H9 (cell line): ENCODE results near the gene APOL6. TPM values are rescaled to one million over a fixed set of nuclear protein-coding genes. Genes with fewer than 3 reads are reported as not detected.

Experiments used
- DNase-seq: peaks from one replicate; pipeline ENCODE4 v3.0.0-alpha.2; 2017
- H2AFZ ChIP-seq: one replicate; pipeline ENCODE4 v1.6.1; 2013; ENCODE audit warnings: mild to moderate bottlenecking, low read length, control low read depth, moderate library complexity
- H2AK5ac ChIP-seq: 2 replicates; pipeline ENCODE4 v1.6.1; 2013; ENCODE audit warnings: low read length, control low read depth, mixed read lengths; ENCODE audit not compliant: insufficient read length
- H2BK120ac ChIP-seq: one replicate; pipeline ENCODE4 v1.6.1; 2013; ENCODE audit warnings: low read depth, mild to moderate bottlenecking, low read length, control low read depth, inconsistent platforms; ENCODE audit not compliant: poor library complexity, severe bottlenecking
- H2BK12ac ChIP-seq: 2 replicates; pipeline ENCODE4 v1.6.1; 2013; ENCODE audit warnings: low read length, control low read depth, mixed read lengths, low read depth; ENCODE audit not compliant: insufficient read length
- H2BK15ac ChIP-seq: 2 replicates; pipeline ENCODE4 v1.6.1; 2013; ENCODE audit warnings: low read depth, low read length, control low read depth
- H2BK20ac ChIP-seq: one replicate; pipeline ENCODE4 v1.6.1; 2013; ENCODE audit warnings: low read depth, mild to moderate bottlenecking, low read length, control low read depth, inconsistent platforms; ENCODE audit not compliant: poor library complexity, severe bottlenecking
- H2BK5ac ChIP-seq: 2 replicates; pipeline ENCODE4 v1.6.1; 2013; ENCODE audit warnings: low read length, control low read depth, mixed read lengths; ENCODE audit not compliant: insufficient read length
- H3K14ac ChIP-seq: 2 replicates; pipeline ENCODE4 v1.6.1; 2013; ENCODE audit warnings: low read length, control low read depth; ENCODE audit not compliant: insufficient read depth
- H3K18ac ChIP-seq: 2 replicates; pipeline ENCODE4 v1.6.1; 2013; ENCODE audit warnings: low read depth, mild to moderate bottlenecking, mixed read lengths, low read length, control low read depth; ENCODE audit not compliant: insufficient read length
- H3K23ac ChIP-seq: 2 replicates; pipeline ENCODE4 v1.6.1; 2013; ENCODE audit warnings: low read length, control low read depth, mixed read lengths, low read depth; ENCODE audit not compliant: insufficient read length
- H3K23me2 ChIP-seq: 2 replicates; pipeline ENCODE4 v1.6.1; 2013; ENCODE audit warnings: low read depth, mild to moderate bottlenecking, mixed read lengths, low read length, control low read depth; ENCODE audit not compliant: insufficient read length, poor library complexity, severe bottlenecking
- H3K27ac ChIP-seq: 2 replicates; pipeline ENCODE4 v1.5.1; 2013; ENCODE audit warnings: low read length, control low read depth, mixed read lengths, low read depth; ENCODE audit not compliant: insufficient read length
- H3K27me3 ChIP-seq: 2 replicates; pipeline ENCODE4 v1.6.1; 2013; ENCODE audit warnings: low read length, control low read depth, inconsistent platforms; ENCODE audit not compliant: insufficient read depth
- H3K4ac ChIP-seq: 2 replicates; pipeline ENCODE4 v1.6.1; 2013; ENCODE audit warnings: low read depth, mild to moderate bottlenecking, control low read depth, inconsistent platforms, low read length, moderate library complexity
- H3K4me1 ChIP-seq: 2 replicates; pipeline ENCODE4 v1.6.1; 2013; ENCODE audit warnings: low read length, control low read depth, inconsistent platforms; ENCODE audit not compliant: insufficient read depth
- H3K4me2 ChIP-seq: 2 replicates; pipeline ENCODE4 v1.6.1; 2013; ENCODE audit warnings: low read length, control low read depth, mixed read lengths; ENCODE audit not compliant: insufficient read length, insufficient read depth
- H3K56ac ChIP-seq: 2 replicates; pipeline ENCODE4 v1.6.1; 2013; ENCODE audit warnings: low read depth, mild to moderate bottlenecking, mixed read lengths, low read length, control low read depth; ENCODE audit not compliant: insufficient read length
- H3K79me1 ChIP-seq: 2 replicates; pipeline ENCODE4 v1.6.1; 2013; ENCODE audit warnings: low read depth, mild to moderate bottlenecking, moderate library complexity, low read length, control low read depth, inconsistent platforms; ENCODE audit not compliant: insufficient read depth, poor library complexity, severe bottlenecking
- H3K79me2 ChIP-seq: 2 replicates; pipeline ENCODE4 v1.6.1; 2013; ENCODE audit warnings: low read length, control low read depth, inconsistent platforms; ENCODE audit not compliant: insufficient read depth
- H3K9ac ChIP-seq: 2 replicates; pipeline ENCODE4 v1.6.1; 2013; ENCODE audit warnings: low read length, control low read depth, mixed read lengths; ENCODE audit not compliant: insufficient read length; ENCODE audit errors: extremely low read depth
- H3K9me3 ChIP-seq: one replicate; pipeline ENCODE4 v1.6.1; 2013; ENCODE audit warnings: low read depth, low read length, inconsistent platforms; ENCODE audit not compliant: control insufficient read depth
- H3T11ph ChIP-seq: one replicate; pipeline ENCODE4 v1.6.1; 2013; ENCODE audit warnings: mild to moderate bottlenecking, low read length, control low read depth, inconsistent platforms
- H4K20me1 ChIP-seq: one replicate; pipeline ENCODE4 v1.6.1; 2013; ENCODE audit not compliant: control insufficient read depth, insufficient read length, insufficient read depth
- H4K5ac ChIP-seq: 2 replicates; pipeline ENCODE4 v1.6.1; 2013; ENCODE audit warnings: low read depth, mild to moderate bottlenecking, mixed read lengths, low read length, control low read depth; ENCODE audit not compliant: insufficient read length
- H4K8ac ChIP-seq: replicated peaks from 2 replicates; pipeline ENCODE4 v1.6.1; 2013; ENCODE audit warnings: low read length, control low read depth, mixed read lengths, low read depth; ENCODE audit not compliant: insufficient read length
- H4K91ac ChIP-seq: 2 replicates; pipeline ENCODE4 v1.6.1; 2013; ENCODE audit warnings: low read depth, mild to moderate bottlenecking, moderate library complexity, mixed read lengths, low read length, control low read depth; ENCODE audit not compliant: insufficient read length
- H3K27ac Mint-ChIP-seq, 3 experiments: 2 replicates in 2 of 3; 3 replicates in 1 of 3; pipeline ENCODE4 v1.8.0; 2020 to 2021; ENCODE audit warnings: mixed read lengths in 3 of 3, mild to moderate bottlenecking in 1 of 3, moderate library complexity in 1 of 3
- H3K27me3 Mint-ChIP-seq: 2 replicates; pipeline ENCODE4 v1.8.0; 2021; ENCODE audit warnings: low read depth, mild to moderate bottlenecking, moderate library complexity, mixed read lengths
- H3K36me3 Mint-ChIP-seq, 3 experiments: 2 replicates in 2 of 3; 3 replicates in 1 of 3; pipeline ENCODE4 v1.8.0; 2020 to 2021; ENCODE audit warnings: low read depth in 3 of 3, mixed read lengths in 3 of 3; ENCODE audit not compliant: insufficient read depth in 1 of 3
- H3K4me1 Mint-ChIP-seq, 2 experiments: 2 replicates each; pipeline ENCODE4 v1.8.0; 2020; ENCODE audit warnings: mixed read lengths in 2 of 2
- H3K4me3 Mint-ChIP-seq, 2 experiments: 2 replicates in 1 of 2; 3 replicates in 1 of 2; pipeline ENCODE4 v1.8.0; 2020 to 2021; ENCODE audit warnings: mild to moderate bottlenecking in 2 of 2, mixed read lengths in 2 of 2, moderate library complexity in 1 of 2
- H3K9me3 Mint-ChIP-seq, 2 experiments: 2 replicates in 1 of 2; 3 replicates in 1 of 2; pipeline ENCODE4 v1.8.0; 2020; ENCODE audit warnings: mild to moderate bottlenecking in 2 of 2, mixed read lengths in 2 of 2, moderate library complexity in 1 of 2
- WGBS: extraction: QIAGEN DNeasy Blood & Tissue Kit; methylation state at CpG from one replicate; pipeline ENCODE4 v1.1.7; 2013; ENCODE audit warnings: missing lambda C conversion rate, low lambda C conversion rate, mixed read lengths; ENCODE audit not compliant: insufficient read length; ENCODE audit errors: extremely low coverage; 5-methylcytosine and 5-hydroxymethylcytosine counted together
- total RNA-seq: library from RNA; stranded (reverse); gene quantifications from 2 replicates; pipeline ENCODE4 v1.2.1, GENCODE V29; 2021
- TF ChIP-seq, protein P1 (sequence below): fragments of 200-600 bp; sonication (generic); conservative IDR thresholded peaks from 3 replicates; pipeline ENCODE4 v1.8.0; 2021; ENCODE audit warnings: antibody characterized with exemption, mild to moderate bottlenecking

The APOL6 gene
- total RNA-seq, 1 experiment from 2014 or later = 0.07 TPM

DNA sequence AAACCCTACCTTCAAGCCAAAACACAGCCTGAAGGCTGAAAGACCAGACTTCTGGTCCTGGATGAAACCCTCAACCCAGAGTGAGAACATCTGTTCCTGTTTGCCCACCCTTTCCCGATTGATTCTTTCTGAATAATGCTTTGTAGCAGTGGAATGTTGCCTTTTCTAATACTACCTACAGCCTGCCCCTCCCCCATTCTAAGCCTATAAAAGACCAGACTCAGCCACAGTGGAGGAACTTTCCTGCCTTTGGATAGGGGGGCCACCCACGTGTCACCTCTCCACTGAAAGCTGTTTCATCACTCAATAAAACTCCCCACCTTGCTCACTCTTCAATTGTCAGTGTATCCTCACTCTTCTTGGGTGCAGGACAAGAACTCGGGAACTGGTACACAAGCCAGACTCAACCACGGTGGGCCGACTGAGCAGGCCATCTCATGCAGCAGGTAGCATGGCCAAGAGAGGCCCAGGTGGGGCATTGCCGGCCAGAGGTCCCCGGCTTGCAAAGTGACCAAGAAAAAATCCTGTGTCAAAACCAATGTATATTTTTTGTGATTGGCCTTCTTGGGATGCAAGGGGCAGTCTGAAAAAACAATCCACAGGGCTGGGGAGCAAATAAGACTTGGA, 6.6 kb upstream of the APOL6 start:
- Histone ChIP-seq H3K56ac (no peak overlapping the region), H3K27me3 (no peaks in the 10 kb centered on the region), H2AFZ (no peak overlapping the region), H3K9ac (no peak overlapping the region), H3K4ac (no peak overlapping the region), H3K23ac (no peak overlapping the region), H4K91ac (no peak overlapping the region), H3K4me1 (peaks cover 2% of the 10 kb centered on the region; the same call in 1 of the 2 replicates), H4K5ac (no peak overlapping the region), H3K23me2 (no peaks in the 10 kb centered on the region), H3K79me1 (no peaks in the 10 kb centered on the region), H4K20me1 (no peaks in the 10 kb centered on the region), H2BK5ac (no peak overlapping the region), H3K79me2 (no peaks in the 10 kb centered on the region), H3K18ac (no peak overlapping the region), H2BK12ac (no peak overlapping the region), H2BK20ac (no peak overlapping the region), H2AK5ac (no peak overlapping the region), H4K8ac (no peak overlapping the region), H2BK15ac (no peak overlapping the region), H3K9me3 (no peaks in the 10 kb centered on the region), H3K14ac (no peak overlapping the region), H3T11ph (no peak overlapping the region), H3K27ac (no peak overlapping the region), H2BK120ac (no peak overlapping the region), H3K4me2 (no peak overlapping the region)
- no peaks in the 10 kb centered on the region for H3K36me3 Mint-ChIP-seq
- DNase-seq = no peak
- no peaks in the 10 kb centered on the region for H3K9me3 Mint-ChIP-seq
- H3K27ac Mint-ChIP-seq = no peak overlapping the region; a peak in 2 of 7 replicates
- TF ChIP-seq, protein P1, sequence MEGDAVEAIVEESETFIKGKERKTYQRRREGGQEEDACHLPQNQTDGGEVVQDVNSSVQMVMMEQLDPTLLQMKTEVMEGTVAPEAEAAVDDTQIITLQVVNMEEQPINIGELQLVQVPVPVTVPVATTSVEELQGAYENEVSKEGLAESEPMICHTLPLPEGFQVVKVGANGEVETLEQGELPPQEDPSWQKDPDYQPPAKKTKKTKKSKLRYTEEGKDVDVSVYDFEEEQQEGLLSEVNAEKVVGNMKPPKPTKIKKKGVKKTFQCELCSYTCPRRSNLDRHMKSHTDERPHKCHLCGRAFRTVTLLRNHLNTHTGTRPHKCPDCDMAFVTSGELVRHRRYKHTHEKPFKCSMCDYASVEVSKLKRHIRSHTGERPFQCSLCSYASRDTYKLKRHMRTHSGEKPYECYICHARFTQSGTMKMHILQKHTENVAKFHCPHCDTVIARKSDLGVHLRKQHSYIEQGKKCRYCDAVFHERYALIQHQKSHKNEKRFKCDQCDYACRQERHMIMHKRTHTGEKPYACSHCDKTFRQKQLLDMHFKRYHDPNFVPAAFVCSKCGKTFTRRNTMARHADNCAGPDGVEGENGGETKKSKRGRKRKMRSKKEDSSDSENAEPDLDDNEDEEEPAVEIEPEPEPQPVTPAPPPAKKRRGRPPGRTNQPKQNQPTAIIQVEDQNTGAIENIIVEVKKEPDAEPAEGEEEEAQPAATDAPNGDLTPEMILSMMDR = no peak
- no peak overlapping the region for H3K4me3 Mint-ChIP-seq
- no CpG with 5 or more reads among the region's 7 CpGs for WGBS
- H3K27me3 Mint-ChIP-seq = peaks cover 2% of the 10 kb centered on the region
- H3K4me1 Mint-ChIP-seq = peaks cover 44 to 50% of the 10 kb centered on the region in 2 experiments
